ENCODE data around the gene CAB39. TPM values are rescaled to one million over a fixed set of nuclear protein-coding genes. Genes with fewer than 3 reads are reported as not detected.

Gene CAB39
- total and polyA plus RNA-seq, 2 of the 8 experiments (the other 6 are each of a cell fraction or from before 2014, with no cell fraction given): 16.4 to 50.5 TPM

DNA sequence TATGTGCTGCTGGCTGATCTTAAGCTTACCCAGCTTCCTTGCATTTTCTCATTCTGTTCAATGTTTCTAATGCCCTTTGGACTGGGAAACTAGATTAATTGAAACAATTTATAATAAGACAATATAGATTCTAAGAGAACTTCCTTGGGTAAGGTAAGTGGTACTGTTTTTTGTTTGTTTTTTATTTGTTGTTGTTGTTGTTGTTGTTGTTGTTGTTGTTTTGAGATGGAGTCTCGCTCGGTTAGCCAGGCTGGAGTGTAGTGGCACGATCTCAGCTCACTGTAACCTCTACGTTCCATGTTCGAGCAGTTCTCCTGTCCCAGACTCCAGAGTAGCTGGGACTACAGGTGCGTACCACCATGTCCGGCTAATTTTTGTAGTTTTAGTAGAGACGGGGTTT, 49.1 kb downstream of the CAB39 start (continued):
- TF ChIP-seq POLR2AphosphoS5 (IDR thresholded peaks at IDR 0.05; ENCODE audit: low read depth, low read length) (no peak), CTBP2 (IDR thresholded peaks at IDR 0.05; ENCODE audit: borderline replicate concordance, insufficient read depth, insufficient read length, low read length) (no peak), KDM4A (IDR thresholded peaks at IDR 0.05; ENCODE audit: low read depth, low read length, severe bottlenecking) (no peak), EGR1 (IDR thresholded peaks at IDR 0.05; ENCODE audit: borderline replicate concordance, low read depth, low read length) (no peak), TAF1 (IDR thresholded peaks at IDR 0.05; ENCODE audit: low read depth, low read length) (no peak)

All from H1 (cell line).